Measurements from ENCODE around the gene CHMP1A.

CHMP1A gene

DNA sequence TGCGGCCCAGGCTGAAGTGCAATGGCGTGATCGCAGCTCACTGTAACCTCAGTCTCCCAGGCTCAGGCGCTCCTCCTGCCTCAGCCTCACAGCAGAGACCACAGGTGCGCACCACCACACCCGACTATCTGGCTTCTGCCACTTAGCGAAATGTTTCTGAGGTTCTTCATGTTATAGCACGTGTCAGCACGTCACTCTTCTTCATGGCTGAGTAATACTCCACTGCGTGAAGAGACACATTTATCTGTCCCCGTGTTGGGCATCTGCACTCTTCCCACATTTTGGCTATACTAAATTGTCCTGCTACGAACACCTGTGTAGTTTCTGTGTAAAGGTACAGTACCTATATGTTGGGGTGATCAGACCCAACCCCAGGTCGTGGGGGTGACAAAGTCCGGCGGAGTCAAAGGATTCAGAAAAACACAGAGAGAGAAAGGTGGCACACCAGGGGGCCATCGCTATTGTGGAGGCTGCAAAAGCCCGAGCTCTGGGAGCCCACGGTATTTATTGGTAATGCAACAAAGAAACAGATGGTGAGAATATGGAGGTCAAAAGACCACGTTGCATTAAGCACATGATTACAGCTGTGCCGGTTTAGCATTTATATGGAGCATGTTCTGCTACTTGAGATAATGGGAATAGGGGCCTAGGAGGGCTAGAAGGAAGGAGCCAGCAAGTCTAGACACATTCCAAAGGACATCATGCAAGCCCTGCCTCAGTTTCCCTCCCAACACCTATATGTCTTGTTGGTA lies 44.9 kb downstream of the CHMP1A start:
- H3K4me2 ChIP-seq (ENCODE audit: low read length): no peak overlapping the region
- no peaks in the 10 kb centered on the region for H3K36me3 ChIP-seq (ENCODE audit: control insufficient read depth, insufficient read depth, low read length)
- H3K9ac ChIP-seq: no peak overlapping the region
- TF ChIP-seq, protein P1, sequence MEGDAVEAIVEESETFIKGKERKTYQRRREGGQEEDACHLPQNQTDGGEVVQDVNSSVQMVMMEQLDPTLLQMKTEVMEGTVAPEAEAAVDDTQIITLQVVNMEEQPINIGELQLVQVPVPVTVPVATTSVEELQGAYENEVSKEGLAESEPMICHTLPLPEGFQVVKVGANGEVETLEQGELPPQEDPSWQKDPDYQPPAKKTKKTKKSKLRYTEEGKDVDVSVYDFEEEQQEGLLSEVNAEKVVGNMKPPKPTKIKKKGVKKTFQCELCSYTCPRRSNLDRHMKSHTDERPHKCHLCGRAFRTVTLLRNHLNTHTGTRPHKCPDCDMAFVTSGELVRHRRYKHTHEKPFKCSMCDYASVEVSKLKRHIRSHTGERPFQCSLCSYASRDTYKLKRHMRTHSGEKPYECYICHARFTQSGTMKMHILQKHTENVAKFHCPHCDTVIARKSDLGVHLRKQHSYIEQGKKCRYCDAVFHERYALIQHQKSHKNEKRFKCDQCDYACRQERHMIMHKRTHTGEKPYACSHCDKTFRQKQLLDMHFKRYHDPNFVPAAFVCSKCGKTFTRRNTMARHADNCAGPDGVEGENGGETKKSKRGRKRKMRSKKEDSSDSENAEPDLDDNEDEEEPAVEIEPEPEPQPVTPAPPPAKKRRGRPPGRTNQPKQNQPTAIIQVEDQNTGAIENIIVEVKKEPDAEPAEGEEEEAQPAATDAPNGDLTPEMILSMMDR (IDR thresholded peaks at IDR 0.05): no peak
- no peaks in the 10 kb centered on the region for H3K9me3 ChIP-seq (ENCODE audit: control insufficient read depth, low read length)
- no peaks in the 10 kb centered on the region for H3K79me2 ChIP-seq
- H2AFZ ChIP-seq: no peak overlapping the region
- no peak overlapping the region for H3K4me3 ChIP-seq (ENCODE audit: low read depth, low read length)
- H3K27me3 ChIP-seq (ENCODE audit: control insufficient read depth, insufficient read depth, low read length): no peaks in the 10 kb centered on the region
- H3K27ac ChIP-seq: no peak overlapping the region
- H3K4me1 ChIP-seq: no peaks in the 10 kb centered on the region

DNA sequence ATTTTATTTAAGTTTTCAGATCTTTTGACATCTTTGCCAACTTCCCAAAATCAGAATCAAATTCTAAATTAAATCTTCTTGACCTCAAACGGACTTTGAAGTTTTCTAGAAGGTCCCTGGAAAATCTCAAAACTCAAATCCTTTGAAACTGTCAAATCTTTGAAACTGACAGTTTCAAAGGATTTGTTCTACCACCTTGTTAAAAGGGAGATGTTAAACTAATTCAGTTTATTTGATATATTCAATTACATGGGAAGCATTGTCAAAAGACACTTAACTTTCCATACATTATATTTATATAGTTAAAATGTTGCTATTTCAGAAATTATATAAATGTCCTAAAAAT lies 47.4 kb downstream of the CHMP1A start:
- H2AFZ ChIP-seq: no peak overlapping the region
- TF ChIP-seq, protein P1 (IDR thresholded peaks at IDR 0.05): no peak
- no peaks in the 10 kb centered on the region for H3K4me1 ChIP-seq

DNA sequence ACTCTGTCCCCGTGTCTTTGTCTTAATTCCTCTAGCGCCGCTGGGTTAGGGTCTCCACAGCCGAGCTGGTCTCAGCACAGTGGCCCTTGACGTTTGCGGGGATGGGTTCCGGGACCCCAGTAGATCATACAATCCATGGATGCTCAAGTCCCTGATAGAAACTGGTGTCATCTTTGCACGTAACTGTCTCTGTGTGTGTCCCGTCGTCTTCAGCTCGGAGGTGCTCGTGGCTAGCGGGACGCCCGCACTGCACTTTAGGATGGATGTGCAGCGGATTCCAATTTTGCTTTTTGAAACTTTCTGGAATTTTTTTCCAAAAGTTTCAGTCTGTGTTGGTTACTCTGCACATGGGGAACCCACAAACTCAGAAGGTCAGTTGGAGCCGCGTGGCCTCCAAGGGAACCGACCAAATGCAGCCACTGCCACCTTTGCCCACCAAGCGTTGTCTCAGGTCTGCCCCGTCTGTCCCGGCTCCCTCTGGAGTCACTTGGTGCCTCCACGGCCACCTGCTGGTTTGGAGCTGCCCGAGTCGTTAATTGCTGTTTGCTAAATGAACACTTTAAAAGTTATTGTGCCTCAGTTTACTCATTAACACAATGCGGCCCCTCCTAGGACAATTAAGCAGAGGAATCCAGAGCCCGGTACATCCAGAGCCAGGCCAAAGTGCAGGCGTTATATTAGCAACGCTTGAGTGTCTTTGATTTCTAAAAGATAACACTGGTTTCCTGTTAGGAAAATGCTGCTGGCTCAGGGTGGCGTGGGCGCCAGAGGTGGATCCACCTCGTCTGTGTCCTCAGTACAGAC lies 49.4 kb downstream of the CHMP1A start:
- H3K4me2 ChIP-seq (ENCODE audit: low read length): no peak overlapping the region

More for the DNA sequence above, 47.4 kb downstream of the CHMP1A start:
- no peak overlapping the region for H3K4me2 ChIP-seq (ENCODE audit: low read length)
- H3K27me3 ChIP-seq (ENCODE audit: control insufficient read depth, insufficient read depth, low read length): no peaks in the 10 kb centered on the region
- no peak overlapping the region for H3K27ac ChIP-seq
- H3K36me3 ChIP-seq (ENCODE audit: control insufficient read depth, insufficient read depth, low read length): no peaks in the 10 kb centered on the region
- no peaks in the 10 kb centered on the region for H3K79me2 ChIP-seq
- no peak overlapping the region for H3K4me3 ChIP-seq (ENCODE audit: low read depth, low read length)
- H3K9ac ChIP-seq: no peak overlapping the region
- no peaks in the 10 kb centered on the region for H3K9me3 ChIP-seq (ENCODE audit: control insufficient read depth, low read length)

DNA sequence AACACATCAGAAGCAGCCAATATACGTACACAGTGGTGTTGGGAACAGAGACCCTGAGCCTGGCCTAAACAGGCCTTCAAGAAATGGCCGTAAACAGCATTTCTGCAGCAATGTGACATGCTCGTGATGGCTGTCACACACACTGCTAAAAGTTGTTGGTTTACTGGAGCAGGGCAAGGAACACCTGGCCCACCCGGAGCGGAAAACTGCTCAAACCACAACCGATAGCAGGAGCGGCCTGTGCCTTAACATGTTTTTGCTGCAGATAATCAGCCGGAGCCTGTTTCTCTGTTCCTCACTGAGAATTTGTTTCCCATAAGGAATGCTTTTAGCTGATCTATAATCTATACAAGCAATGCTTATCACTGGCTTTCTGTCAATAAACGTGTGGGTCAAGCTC lies 50.1 kb downstream of the CHMP1A start:
- H3K9ac ChIP-seq: no peak overlapping the region
- no peaks in the 10 kb centered on the region for H3K36me3 ChIP-seq (ENCODE audit: control insufficient read depth, insufficient read depth, low read length)
- H3K27ac ChIP-seq: no peak overlapping the region
- H3K27me3 ChIP-seq (ENCODE audit: control insufficient read depth, insufficient read depth, low read length): no peaks in the 10 kb centered on the region
- TF ChIP-seq, protein P1 (IDR thresholded peaks at IDR 0.05): no peak
- no peak overlapping the region for H3K4me3 ChIP-seq (ENCODE audit: low read depth, low read length)
- H3K4me1 ChIP-seq: no peaks in the 10 kb centered on the region
- H3K9me3 ChIP-seq (ENCODE audit: control insufficient read depth, low read length): no peaks in the 10 kb centered on the region
- no peaks in the 10 kb centered on the region for H3K79me2 ChIP-seq
- H2AFZ ChIP-seq: no peak overlapping the region
- no peak overlapping the region for H3K4me2 ChIP-seq (ENCODE audit: low read length)

More for the DNA sequence above, 49.4 kb downstream of the CHMP1A start:
- TF ChIP-seq, protein P1 (IDR thresholded peaks at IDR 0.05): no peak
- H3K36me3 ChIP-seq (ENCODE audit: control insufficient read depth, insufficient read depth, low read length): no peaks in the 10 kb centered on the region
- H3K79me2 ChIP-seq: no peaks in the 10 kb centered on the region
- no peaks in the 10 kb centered on the region for H3K4me1 ChIP-seq
- no peaks in the 10 kb centered on the region for H3K27me3 ChIP-seq (ENCODE audit: control insufficient read depth, insufficient read depth, low read length)
- H3K9me3 ChIP-seq (ENCODE audit: control insufficient read depth, low read length): no peaks in the 10 kb centered on the region
- peak overlapping the region; percentile 35 for H2AFZ ChIP-seq
- no peak overlapping the region for H3K9ac ChIP-seq
- no peak overlapping the region for H3K4me3 ChIP-seq (ENCODE audit: low read depth, low read length)
- H3K27ac ChIP-seq: no peak overlapping the region
